Measurements from ENCODE around the gene TMED4.

The TMED4 gene

DNA sequence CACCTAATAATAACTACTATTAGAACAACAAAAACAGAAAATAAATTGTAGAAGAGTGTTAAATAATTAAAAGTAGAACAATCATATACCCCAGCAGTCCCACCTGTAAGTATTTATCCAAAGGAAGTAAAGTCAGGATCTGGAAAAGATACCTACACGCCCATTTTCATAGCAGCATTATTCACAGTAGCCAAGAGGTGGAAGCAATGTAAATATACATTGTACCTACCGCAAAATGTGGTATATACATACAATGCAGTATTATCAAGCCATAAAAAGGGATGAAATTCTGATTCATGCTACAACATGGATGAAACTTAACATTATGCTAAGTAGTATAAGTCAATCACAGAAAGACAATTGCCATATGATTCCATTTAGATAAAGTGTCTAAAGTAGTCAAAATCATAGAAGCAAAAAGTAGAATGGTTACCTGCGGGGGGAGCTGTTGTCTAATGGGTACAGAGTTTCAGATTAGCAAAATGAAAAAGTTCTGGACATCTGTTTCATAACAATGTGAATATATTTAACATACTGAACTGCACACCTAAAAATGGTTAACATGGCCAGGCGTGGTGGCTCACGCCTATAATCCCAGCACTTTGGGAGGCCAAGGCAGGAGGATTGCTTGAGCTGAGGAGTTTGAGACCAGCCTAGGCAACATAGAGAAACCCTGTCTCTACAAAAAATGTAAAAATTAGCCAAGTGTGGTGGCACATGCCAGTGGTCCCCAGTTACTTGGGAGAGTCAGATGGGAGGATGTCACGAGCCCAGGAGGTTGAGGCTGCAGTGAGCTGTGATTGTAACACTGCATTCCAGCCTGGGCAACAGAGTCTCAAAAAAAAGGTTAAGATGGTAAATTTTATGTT, 6.0 kb upstream of the TMED4 start:
- DNase-seq = peak; percentile 56
- Histone ChIP-seq H3K4me3 (ENCODE audit: low read depth, low read length) (no peak overlapping the region), H3K4me1 (no peaks in the 10 kb centered on the region; the same call in 1 of the 2 replicates), H3K27me3 (no peaks in the 10 kb centered on the region), H3K9me3 (no peaks in the 10 kb centered on the region), H3K36me3 (no peaks in the 10 kb centered on the region)
- TF ChIP-seq, protein P1, sequence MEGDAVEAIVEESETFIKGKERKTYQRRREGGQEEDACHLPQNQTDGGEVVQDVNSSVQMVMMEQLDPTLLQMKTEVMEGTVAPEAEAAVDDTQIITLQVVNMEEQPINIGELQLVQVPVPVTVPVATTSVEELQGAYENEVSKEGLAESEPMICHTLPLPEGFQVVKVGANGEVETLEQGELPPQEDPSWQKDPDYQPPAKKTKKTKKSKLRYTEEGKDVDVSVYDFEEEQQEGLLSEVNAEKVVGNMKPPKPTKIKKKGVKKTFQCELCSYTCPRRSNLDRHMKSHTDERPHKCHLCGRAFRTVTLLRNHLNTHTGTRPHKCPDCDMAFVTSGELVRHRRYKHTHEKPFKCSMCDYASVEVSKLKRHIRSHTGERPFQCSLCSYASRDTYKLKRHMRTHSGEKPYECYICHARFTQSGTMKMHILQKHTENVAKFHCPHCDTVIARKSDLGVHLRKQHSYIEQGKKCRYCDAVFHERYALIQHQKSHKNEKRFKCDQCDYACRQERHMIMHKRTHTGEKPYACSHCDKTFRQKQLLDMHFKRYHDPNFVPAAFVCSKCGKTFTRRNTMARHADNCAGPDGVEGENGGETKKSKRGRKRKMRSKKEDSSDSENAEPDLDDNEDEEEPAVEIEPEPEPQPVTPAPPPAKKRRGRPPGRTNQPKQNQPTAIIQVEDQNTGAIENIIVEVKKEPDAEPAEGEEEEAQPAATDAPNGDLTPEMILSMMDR (IDR thresholded peaks at IDR 0.05; ENCODE audit: low read depth, low read length) = peak; percentile 75

DNA sequence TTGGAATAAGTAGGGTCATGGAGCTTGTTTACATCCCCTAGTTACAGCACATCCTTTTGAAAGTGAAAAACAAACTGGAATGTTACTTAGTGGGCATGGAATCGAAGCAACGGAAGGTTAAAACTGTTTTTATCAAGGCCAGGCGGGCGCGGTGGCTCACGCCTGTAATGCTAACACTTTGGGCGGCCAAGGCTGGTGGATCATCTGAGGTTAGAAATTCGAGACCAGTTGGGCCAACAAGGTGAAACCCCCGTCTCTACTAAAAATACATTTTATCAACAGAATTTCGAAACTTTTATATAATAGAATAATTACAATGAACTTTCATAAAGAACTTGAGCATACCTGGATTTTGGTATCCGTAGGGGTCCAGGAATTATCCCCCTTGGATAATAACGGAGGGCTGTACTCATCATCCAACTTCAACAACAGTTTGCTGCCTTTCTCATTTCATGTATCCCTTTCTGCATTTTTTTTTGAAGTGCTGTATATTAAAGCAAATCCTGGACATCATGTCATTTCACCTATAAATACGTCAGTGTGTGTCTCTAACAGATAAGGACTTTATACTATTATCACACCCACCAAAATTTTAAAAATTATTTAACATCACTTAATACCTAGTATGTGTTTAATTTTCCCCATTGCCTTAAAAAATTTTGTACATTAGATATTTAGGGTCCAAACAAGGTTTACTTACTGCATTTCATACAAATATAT, 1.3 kb upstream of the TMED4 start:
- H3K27me3 ChIP-seq = no peaks in the 10 kb centered on the region
- TF ChIP-seq, protein P1 (IDR thresholded peaks at IDR 0.05; ENCODE audit: low read depth, low read length) = no peak
- no peak for DNase-seq

DNA sequence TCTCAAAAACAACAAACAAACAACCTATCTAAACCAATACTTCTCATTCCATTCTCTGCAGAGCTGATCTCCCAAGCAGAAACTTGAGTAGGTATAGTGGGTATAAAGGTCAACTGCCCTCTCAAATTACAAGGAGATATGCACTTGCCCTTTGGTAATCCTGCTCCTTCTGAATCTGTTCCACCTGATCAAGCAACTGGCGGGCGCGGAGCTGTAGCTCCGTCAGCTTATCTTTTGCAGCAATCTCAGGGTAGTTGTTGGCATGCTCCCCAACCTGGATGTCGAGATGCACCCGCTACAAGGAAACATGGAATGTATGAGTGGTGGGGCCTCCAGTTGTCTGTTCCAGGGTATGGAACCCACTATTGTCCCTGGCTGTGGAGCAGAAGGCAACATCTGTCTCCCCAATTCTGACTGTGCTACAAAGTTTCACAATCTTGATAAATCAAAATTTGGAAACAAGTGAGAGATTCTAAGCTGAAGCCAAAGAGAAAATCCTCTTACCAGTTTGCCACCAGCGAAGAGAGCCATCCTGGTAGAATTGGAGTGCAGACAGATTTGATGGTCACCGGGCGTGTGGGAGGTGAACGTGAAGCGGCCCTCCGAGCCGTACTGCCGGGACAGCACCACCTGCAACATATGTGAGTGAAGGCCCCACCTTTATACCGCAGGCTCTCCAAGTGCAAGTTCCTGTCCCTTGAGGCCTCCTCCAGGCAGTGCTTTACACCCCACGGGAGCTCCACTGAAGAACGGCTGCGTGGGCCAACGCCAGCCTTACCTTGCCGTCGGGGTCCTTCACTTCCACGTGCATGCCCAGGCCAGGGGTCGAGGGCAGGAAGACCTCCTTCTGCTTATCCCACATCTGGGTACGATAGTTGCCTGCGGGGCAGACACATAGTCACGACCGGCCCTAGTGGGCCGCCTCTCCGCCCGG, 819 bp downstream of the TMED4 start:
- H3K9me3 ChIP-seq = no peaks in the 10 kb centered on the region
- H3K36me3 ChIP-seq = peaks cover 37% of the 10 kb centered on the region
- TF ChIP-seq, protein P1 (IDR thresholded peaks at IDR 0.05; ENCODE audit: low read depth, low read length) = no peak
- no peaks in the 10 kb centered on the region for H3K27me3 ChIP-seq
- no peaks in the 10 kb centered on the region; the same call in 1 of the 2 replicates for H3K4me1 ChIP-seq
- H3K4me3 ChIP-seq (ENCODE audit: low read depth, low read length) = peak overlapping the region; percentile 95
- no peak for DNase-seq

More for the DNA sequence above, 1.3 kb upstream of the TMED4 start:
- Histone ChIP-seq H3K4me1 (no peaks in the 10 kb centered on the region; the same call in 1 of the 2 replicates), H3K36me3 (peaks cover 32% of the 10 kb centered on the region), H3K9me3 (no peaks in the 10 kb centered on the region), H3K4me3 (ENCODE audit: low read depth, low read length) (peak overlapping the region; percentile 87)

DNA sequence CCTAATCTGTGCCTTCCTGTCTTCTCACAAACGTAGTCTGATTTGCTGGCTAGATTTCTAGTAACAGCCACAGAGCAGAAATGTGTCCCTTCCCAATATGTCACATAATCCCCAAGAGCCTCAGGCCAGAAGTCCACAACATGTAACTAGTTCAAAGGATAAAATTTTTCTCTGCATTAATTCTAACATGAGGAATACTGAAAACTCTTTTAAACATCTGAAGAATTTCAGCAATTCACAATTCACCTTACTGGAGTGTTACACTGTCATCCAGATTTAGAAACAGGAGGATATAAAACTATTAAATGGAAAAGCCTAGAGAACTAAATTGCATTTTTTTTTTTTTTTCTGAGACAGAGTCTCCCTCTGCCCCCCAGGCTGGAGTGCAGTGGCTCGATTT, 5.8 kb downstream of the TMED4 start:
- H3K9me3 ChIP-seq = no peaks in the 10 kb centered on the region
- peaks cover 52% of the 10 kb centered on the region for H3K36me3 ChIP-seq
- no peak for DNase-seq
- no peak overlapping the region for H3K4me3 ChIP-seq (ENCODE audit: low read depth, low read length)
- no peaks in the 10 kb centered on the region; the same call in 1 of the 2 replicates for H3K4me1 ChIP-seq
- H3K27me3 ChIP-seq = no peaks in the 10 kb centered on the region
- TF ChIP-seq, protein P1 (IDR thresholded peaks at IDR 0.05; ENCODE audit: low read depth, low read length) = no peak

DNA sequence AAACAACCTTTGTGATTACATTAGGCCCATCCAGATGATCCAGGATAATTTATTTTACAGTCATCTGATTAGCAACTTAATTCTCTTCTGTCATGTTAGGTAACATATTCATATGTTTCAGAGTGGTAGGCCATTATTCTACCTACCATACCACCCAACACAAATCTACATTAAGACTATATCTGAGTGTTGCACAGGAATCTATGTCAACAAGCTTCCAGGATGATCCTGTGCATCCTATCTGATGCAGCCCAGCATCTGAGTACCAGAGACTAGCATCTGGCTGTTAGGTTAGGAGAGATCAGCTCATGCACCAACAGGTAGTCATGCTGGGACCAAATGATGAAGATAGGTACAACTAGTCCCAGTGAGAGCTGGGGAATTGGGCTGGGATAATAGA, 7.0 kb downstream of the TMED4 start:
- TF ChIP-seq, protein P1 (IDR thresholded peaks at IDR 0.05; ENCODE audit: low read depth, low read length) = no peak
- Histone ChIP-seq H3K27me3 (no peaks in the 10 kb centered on the region), H3K36me3 (peaks cover 52% of the 10 kb centered on the region), H3K4me1 (no peaks in the 10 kb centered on the region), H3K9me3 (no peaks in the 10 kb centered on the region), H3K4me3 (ENCODE audit: low read depth, low read length) (no peak overlapping the region)
- DNase-seq = no peak
